ENCODE results near the gene RPRD1B. TPM values are rescaled to one million over a fixed set of nuclear protein-coding genes. Genes with fewer than 3 reads are reported as not detected.

The RPRD1B gene
- total and polyA plus RNA-seq, 7 donors, result 10.2 to 31.9 (median 27.2) TPM

DNA sequence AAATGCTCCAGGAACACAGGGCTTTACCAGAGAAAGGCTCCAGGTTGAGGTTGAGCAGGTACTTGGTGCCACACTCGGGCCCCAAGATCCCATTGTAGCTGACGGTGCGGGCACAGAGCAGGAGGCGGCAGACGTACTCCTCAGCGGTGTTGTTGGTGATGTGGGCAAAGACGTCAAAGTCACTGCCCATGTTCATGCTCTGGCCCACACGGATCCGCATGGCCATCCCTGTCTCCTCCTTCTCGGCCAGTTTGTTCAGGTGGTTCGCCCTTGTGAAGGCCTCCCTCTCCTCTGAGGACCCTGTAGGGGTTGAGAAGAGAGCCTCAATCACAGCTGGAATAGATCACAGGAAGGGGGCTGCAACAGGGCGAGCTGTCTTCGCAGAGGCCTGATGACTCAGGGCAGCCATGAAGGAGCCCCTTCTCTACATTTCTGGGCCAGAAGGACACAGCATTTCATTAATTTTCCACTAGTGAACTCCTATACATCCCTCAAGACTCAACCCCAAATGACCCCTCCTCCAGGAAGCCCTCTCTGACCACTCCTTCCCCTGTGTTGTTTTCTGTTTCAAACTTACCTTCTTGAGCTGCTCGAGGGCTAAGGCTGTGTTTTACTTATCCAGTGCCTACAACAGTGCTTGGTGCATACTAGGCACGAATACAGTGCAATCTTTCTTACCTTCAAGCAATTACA, 104.7 kb downstream of the RPRD1B start:
- Histone ChIP-seq H3K4me3 (no peak overlapping the region), H3K27me3 (no peaks in the 10 kb centered on the region), H3K27ac (no peak overlapping the region), H3K36me3 (peaks cover 0 to 65% (median 26%) of the 10 kb centered on the region in 4 donors), H3K9me3 (no peaks in the 10 kb centered on the region), H3K4me1 (peaks cover 0 to 7% (median 3%) of the 10 kb centered on the region in 4 donors)
- intact Hi-C loops (cut with DNase I), result no loop called here
- TF ChIP-seq POLR2AphosphoS5 (IDR thresholded peaks at IDR 0.05) (no peak), POLR2A (IDR thresholded peaks at IDR 0.05) (no peak), EP300 (IDR thresholded peaks at IDR 0.05) (no peak)
- TF ChIP-seq, protein P1, sequence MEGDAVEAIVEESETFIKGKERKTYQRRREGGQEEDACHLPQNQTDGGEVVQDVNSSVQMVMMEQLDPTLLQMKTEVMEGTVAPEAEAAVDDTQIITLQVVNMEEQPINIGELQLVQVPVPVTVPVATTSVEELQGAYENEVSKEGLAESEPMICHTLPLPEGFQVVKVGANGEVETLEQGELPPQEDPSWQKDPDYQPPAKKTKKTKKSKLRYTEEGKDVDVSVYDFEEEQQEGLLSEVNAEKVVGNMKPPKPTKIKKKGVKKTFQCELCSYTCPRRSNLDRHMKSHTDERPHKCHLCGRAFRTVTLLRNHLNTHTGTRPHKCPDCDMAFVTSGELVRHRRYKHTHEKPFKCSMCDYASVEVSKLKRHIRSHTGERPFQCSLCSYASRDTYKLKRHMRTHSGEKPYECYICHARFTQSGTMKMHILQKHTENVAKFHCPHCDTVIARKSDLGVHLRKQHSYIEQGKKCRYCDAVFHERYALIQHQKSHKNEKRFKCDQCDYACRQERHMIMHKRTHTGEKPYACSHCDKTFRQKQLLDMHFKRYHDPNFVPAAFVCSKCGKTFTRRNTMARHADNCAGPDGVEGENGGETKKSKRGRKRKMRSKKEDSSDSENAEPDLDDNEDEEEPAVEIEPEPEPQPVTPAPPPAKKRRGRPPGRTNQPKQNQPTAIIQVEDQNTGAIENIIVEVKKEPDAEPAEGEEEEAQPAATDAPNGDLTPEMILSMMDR (IDR thresholded peaks at IDR 0.05), result no peak
- peak; percentile 48 for DNase-seq
- WGBS, 2 donors, result 94 to 95% methylated on average over 15 of the region's 15 CpGs

DNA sequence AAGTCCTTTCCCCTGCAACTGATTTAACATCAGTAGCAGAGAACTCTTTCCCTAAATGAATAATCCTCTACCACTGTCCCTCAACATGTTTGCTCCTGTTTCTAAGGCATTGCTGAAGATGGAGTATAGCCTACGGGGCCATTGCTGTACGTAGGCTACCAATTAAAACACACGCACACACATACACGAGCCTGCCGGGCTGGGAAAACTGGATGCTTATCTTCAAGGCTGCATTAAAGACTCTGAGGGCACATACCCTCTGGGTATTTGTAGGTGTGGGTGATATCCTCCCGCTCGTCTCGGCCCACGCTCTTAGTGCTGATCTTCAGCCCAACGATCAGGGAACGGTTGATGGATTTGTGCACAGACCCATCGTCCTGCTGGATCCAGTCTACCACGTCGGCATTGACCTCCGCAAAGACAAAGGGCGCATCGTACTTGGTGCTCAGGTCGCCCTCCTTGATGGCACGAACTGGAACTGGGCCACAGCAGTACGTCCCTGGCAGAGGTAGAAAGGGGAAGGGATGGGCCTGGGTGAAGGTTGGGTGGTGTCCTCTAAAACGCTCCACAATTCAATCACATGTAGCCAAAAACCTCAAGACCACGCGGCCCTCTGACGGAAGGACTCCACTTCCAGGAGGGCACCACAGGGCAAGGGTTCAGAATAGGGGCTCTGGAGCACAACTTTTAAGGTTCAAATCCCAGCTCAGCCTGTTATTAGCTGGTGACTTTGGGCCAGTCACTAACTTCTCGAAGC, 105.8 kb downstream of the RPRD1B start:
- H3K9me3 ChIP-seq, result no peaks in the 10 kb centered on the region
- peak; percentile 41 for DNase-seq
- H3K27ac ChIP-seq, result no peak overlapping the region
- 93% methylated on average over 25 of the region's 25 CpGs for WGBS, 2 donors
- intact Hi-C loops (cut with DNase I), result no loop called here
- peaks cover 0 to 62% (median 24%) of the 10 kb centered on the region in 4 donors for H3K36me3 ChIP-seq
- no peak overlapping the region for H3K4me3 ChIP-seq
- TF ChIP-seq POLR2AphosphoS5 (IDR thresholded peaks at IDR 0.05) (no peak), EP300 (IDR thresholded peaks at IDR 0.05) (no peak)
- TF ChIP-seq, protein P1 (IDR thresholded peaks at IDR 0.05), result no peak
- H3K27me3 ChIP-seq, result no peaks in the 10 kb centered on the region
- H3K4me1 ChIP-seq, result peaks cover 0 to 18% (median 14%) of the 10 kb centered on the region in 4 donors

DNA sequence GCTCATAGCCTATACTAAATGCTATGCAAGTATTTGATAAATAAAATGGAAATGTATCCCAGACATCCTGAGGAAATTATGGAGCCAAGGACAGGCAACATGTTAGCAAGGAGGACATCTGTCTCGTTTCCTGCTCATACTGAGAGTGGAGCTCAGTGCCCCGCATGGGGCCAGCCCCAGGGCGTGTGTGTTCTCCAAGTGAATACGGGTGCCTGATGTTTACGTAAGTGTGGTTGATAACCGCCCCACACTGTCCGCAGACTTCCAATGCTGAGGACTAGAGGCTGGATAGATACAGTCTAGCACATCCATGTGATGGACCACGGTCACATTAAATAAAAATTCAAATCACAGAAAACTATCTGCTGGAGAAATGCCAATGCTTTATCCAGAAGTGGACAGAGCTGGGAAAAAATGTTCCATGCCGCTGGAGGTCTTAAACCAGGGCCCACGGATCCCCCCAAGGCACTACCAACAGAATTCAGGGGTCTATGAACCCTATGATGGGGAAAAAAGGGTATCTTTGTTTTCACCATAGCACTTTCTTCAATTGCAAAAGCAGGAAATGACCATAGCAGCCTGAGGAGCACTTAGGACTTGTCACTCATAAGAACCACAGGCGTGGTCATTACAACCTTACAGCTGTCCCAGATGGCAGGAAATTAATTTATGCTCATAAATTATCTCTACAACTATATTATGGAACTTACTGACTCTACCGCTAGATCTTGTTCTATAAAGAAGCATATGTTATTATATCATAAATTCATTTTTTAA, 106.6 kb downstream of the RPRD1B start:
- Histone ChIP-seq H3K27me3 (no peaks in the 10 kb centered on the region), H3K4me3 (no peak overlapping the region), H3K4me1 (peaks cover 0 to 27% (median 22%) of the 10 kb centered on the region in 4 donors), H3K36me3 (peaks cover 0 to 62% (median 24%) of the 10 kb centered on the region in 4 donors), H3K27ac (no peak overlapping the region), H3K9me3 (no peaks in the 10 kb centered on the region)
- TF ChIP-seq POLR2AphosphoS5 (IDR thresholded peaks at IDR 0.05) (no peak), POLR2A (IDR thresholded peaks at IDR 0.05) (no peak), EP300 (IDR thresholded peaks at IDR 0.05) (no peak)
- TF ChIP-seq, protein P1 (IDR thresholded peaks at IDR 0.05), result no peak
- intact Hi-C loops (cut with DNase I), result no loop called here
- peak; percentile 25 for DNase-seq
- 17 to 56% methylated on average over 12 of the region's 12 CpGs for WGBS, 2 donors

DNA sequence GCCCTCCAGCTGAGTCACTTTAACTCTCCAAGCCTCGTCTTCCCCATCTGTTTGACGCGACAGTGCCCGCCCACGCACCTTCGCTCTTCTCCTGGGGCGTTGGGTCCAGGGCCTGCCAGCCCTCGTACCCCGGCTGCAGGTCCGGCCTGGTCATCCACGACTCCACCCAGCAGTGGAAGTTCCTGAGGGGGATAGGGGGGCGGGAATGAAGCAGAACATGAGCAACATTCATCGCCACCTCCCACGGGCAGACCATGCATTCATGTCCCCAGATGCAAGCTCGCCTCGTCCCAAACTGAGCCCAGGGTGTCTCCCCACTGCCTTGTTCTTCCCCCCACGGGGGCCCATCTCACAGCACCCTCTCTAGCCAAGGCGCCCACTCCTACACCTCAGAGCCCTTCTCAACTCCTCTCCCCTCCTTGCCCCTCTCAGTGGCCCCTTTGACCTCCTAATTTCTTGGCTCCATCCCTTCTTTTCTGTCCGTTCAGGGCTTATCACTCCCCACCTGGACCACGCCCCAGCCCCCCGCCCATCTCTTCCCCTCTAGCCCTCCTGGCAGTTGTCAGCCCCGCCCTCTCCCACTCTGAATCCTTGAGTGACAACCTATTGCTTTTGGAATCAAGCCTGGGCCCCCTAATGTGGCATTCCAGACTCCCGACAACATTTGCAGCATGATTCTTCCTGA, 107.8 kb downstream of the RPRD1B start:
- H3K9me3 ChIP-seq, result no peaks in the 10 kb centered on the region
- DNase-seq, result no peak
- intact Hi-C loops (cut with DNase I), result no loop called here

More for the DNA sequence above, 107.8 kb downstream of the RPRD1B start:
- H3K4me1 ChIP-seq, result peaks cover 0 to 29% (median 24%) of the 10 kb centered on the region in 4 donors
- H3K27me3 ChIP-seq, result no peaks in the 10 kb centered on the region
- no peak overlapping the region for H3K4me3 ChIP-seq
- H3K36me3 ChIP-seq, result peaks cover 0 to 57% (median 22%) of the 10 kb centered on the region in 4 donors
- 82 to 88% methylated on average over 23 of the region's 23 CpGs for WGBS, 2 donors
- no peak overlapping the region for H3K27ac ChIP-seq
- TF ChIP-seq POLR2AphosphoS5 (IDR thresholded peaks at IDR 0.05) (no peak), EP300 (IDR thresholded peaks at IDR 0.05) (no peak), POLR2A (IDR thresholded peaks at IDR 0.05) (no peak)
- TF ChIP-seq, protein P1 (IDR thresholded peaks at IDR 0.05), result no peak

Measured in sigmoid colon (tissue), 7 donors.